ENCODE data around the gene FCGR2B. TPM values are rescaled to one million over a fixed set of nuclear protein-coding genes. Genes with fewer than 3 reads are reported as not detected.
A peak's percentile ranks its signal among the peaks of the same experiment; 100 is the strongest.

The FCGR2B gene
- total and polyA plus RNA-seq, 2 donors (not counting 1 experiment from before 2014, with no cell fraction given): 144 to 282 TPM

- Histone ChIP-seq H3K9ac (ENCODE audit: low read length) (peak overlapping the region; percentile 83), H3K4me3 (ENCODE audit: control extremely low read depth in 1 of 5, extremely low read depth in 1 of 5, insufficient read depth in 1 of 5, low read depth in 2 of 5, low read length in 4 of 5) (peak overlapping the region; percentile 64 to 88 (median 85)), H3K36me3 (replicated peaks in 1 of 2; ENCODE audit: control extremely low read depth in 1 of 2, control insufficient read depth in 1 of 2, extremely low read depth in 1 of 2, insufficient read depth in 2 of 2, low read length in 1 of 2) (no peaks in the 10 kb centered on the region), H3K9me3 (ENCODE audit: control extremely low read depth in 1 of 3, control insufficient read depth in 2 of 3, insufficient read depth in 1 of 3, low read length in 2 of 3) (no peaks in the 10 kb centered on the region), H2AFZ (ENCODE audit: insufficient read depth, low read depth, low read length, poor library complexity, severe bottlenecking) (peak overlapping the region; percentile 93), H4K20me1 (ENCODE audit: control insufficient read depth, insufficient read depth, low read length, poor library complexity, severe bottlenecking) (no peaks in the 10 kb centered on the region), H3K27me3 (replicated peaks in 1 of 4; ENCODE audit: control extremely low read depth in 1 of 4, control insufficient read depth in 3 of 4, insufficient read depth in 4 of 4, low read length in 3 of 4) (peaks cover 0 to 7% (median 0%) of the 10 kb centered on the region in 4 experiments), H3K4me1 (ENCODE audit: control insufficient read depth in 2 of 2, insufficient read depth in 2 of 2, low read length in 2 of 2) (peaks cover 21 to 34% of the 10 kb centered on the region in 2 donors), H3K4me2 (replicated peaks; ENCODE audit: low read depth, low read length, poor library complexity, severe bottlenecking) (peak overlapping the region; percentile 97), H3K27ac (ENCODE audit: low read length in 2 of 2) (peak overlapping the region; percentile 55 to 62), H3K79me2 (ENCODE audit: control insufficient read depth, insufficient read depth, low read length) (no peaks in the 10 kb centered on the region)
- peak; percentile 15 for ATAC-seq (ENCODE audit: low read depth)
- CTCF ChIA-PET: interaction anchor here (1.1 to 8.6 kb wide), 9 partner anchors 10 to 230 kb away, joined by 3 to 142 read pairs (median 4); partner anchors contain the start of genes DUSP12 and FCRLA
- H3K27me3 Mint-ChIP-seq: no peaks in the 10 kb centered on the region
- H3K4me3 Mint-ChIP-seq: peak overlapping the region; percentile 100
- no peaks in the 10 kb centered on the region for H3K9me3 Mint-ChIP-seq (ENCODE audit: insufficient read depth)
- H3K27ac Mint-ChIP-seq: peak overlapping the region; percentile 97
- DNase-seq: peak; percentile 72
- POLR2A ChIA-PET: interaction anchor here (0.5 to 4.1 kb wide), 10 partner anchors 9 to 1014 kb away, joined by 3 to 82 read pairs (median 6); partner anchors contain the start of genes CD48, DUSP12, FCGR2A and FCRLA
- 0% methylated on average over 34 of the region's 34 CpGs for WGBS (ENCODE audit: insufficient coverage)
- intact Hi-C loops (cut with micrococcal nuclease): loop anchor here (1.0 to 5.0 kb wide), 2 partner anchors 8 to 44 kb away; no protein-coding TSS in a partner anchor
- H3K4me1 Mint-ChIP-seq: peaks cover 56% of the 10 kb centered on the region
- TF ChIP-seq CTCF (IDR thresholded peaks at IDR 0.05) (peak; percentile 5), EZH2 (IDR thresholded peaks at IDR 0.05; ENCODE audit: borderline replicate concordance, insufficient read depth, low read depth, low read length, poor library complexity, severe bottlenecking) (no peak)
These were observed 63.0 kb downstream of the FCGR2B start for GRCh38 chr1:161725908-161726472.

Measured in B cell (primary cell).